GM23338 (cell line): Measurements from ENCODE around the gene UBL5. TPM values are rescaled to one million over a fixed set of nuclear protein-coding genes. Genes with fewer than 3 reads are reported as not detected.

Source experiments
- ATAC-seq: fragments of 200-7000 bp; cut with Tn5 transposase; 3 replicates; pipeline ENCODE4 v1.9.1; 2020
- DNase-seq: peaks from one replicate; pipeline ENCODE4 v3.0.0-alpha.2; 2015; ENCODE audit warnings: low spot score
- H2AFZ ChIP-seq: fragments of 200-600 bp; sonication (generic); 2 replicates; pipeline ENCODE4 v1.8.0; 2016; ENCODE audit warnings: antibody characterized with exemption, mild to moderate bottlenecking, moderate library complexity
- H3F3A ChIP-seq: fragments of 200-600 bp; sonication (generic); replicated peaks from 2 replicates; pipeline ENCODE4 v1.8.0; 2017; ENCODE audit warnings: antibody characterized with exemption, mixed run types, low read depth
- H3K27ac ChIP-seq: fragments of 200-600 bp; sonication (generic); 2 replicates; pipeline ENCODE4 v1.6.1; 2016; ENCODE audit warnings: low read depth
- H3K27me3 ChIP-seq: fragments of 200-600 bp; sonication (generic); 2 replicates; pipeline ENCODE4 v1.8.0; 2016; ENCODE audit warnings: mild to moderate bottlenecking, mixed run types, moderate library complexity; ENCODE audit not compliant: insufficient read depth
- H3K36me3 ChIP-seq: fragments of 200-600 bp; sonication (generic); 2 replicates; pipeline ENCODE4 v1.8.0; 2016; ENCODE audit warnings: mild to moderate bottlenecking; ENCODE audit not compliant: insufficient read depth
- H3K4me1 ChIP-seq: fragments of 200-600 bp; sonication (generic); 2 replicates; pipeline ENCODE4 v1.8.0; 2016; ENCODE audit warnings: mild to moderate bottlenecking, moderate library complexity; ENCODE audit not compliant: insufficient read depth
- H3K4me2 ChIP-seq: fragments of 200-600 bp; sonication (generic); 2 replicates; pipeline ENCODE4 v1.7.1; 2017; ENCODE audit warnings: mixed run types
- H3K4me3 ChIP-seq: fragments of 200-600 bp; sonication (generic); 2 replicates; pipeline ENCODE4 v1.6.1; 2016; ENCODE audit warnings: mixed run types
- H3K79me2 ChIP-seq: fragments of 200-600 bp; sonication (generic); replicated peaks from 2 replicates; pipeline ENCODE4 v1.8.0; 2017; ENCODE audit warnings: mild to moderate bottlenecking; ENCODE audit not compliant: insufficient read depth
- H3K9me2 ChIP-seq: fragments of 200-600 bp; sonication (generic); 2 replicates; pipeline ENCODE4 v1.8.0; 2017; ENCODE audit not compliant: insufficient read depth
- H4K20me1 ChIP-seq: fragments of 200-600 bp; sonication (generic); replicated peaks from 2 replicates; pipeline ENCODE4 v1.8.0; 2017; ENCODE audit warnings: mild to moderate bottlenecking; ENCODE audit not compliant: insufficient read depth
- H3K27ac Mint-ChIP-seq: 2 replicates; pipeline ENCODE4 v1.8.0; 2020; ENCODE audit warnings: inconsistent platforms, mild to moderate bottlenecking, moderate library complexity, mixed read lengths
- H3K27me3 Mint-ChIP-seq: 3 replicates; pipeline ENCODE4 v1.8.0; 2022; ENCODE audit warnings: low read depth, mild to moderate bottlenecking, moderate library complexity, mixed read lengths, inconsistent platforms; ENCODE audit not compliant: insufficient read depth, poor library complexity
- H3K36me3 Mint-ChIP-seq: 3 replicates; pipeline ENCODE4 v1.8.0; 2021; ENCODE audit warnings: low read depth, mild to moderate bottlenecking, inconsistent platforms, moderate library complexity, mixed read lengths
- H3K4me1 Mint-ChIP-seq: 3 replicates; pipeline ENCODE4 v1.8.0; 2020; ENCODE audit warnings: mild to moderate bottlenecking, inconsistent platforms, mixed read lengths
- H3K4me3 Mint-ChIP-seq: 3 replicates; pipeline ENCODE4 v1.8.0; 2021; ENCODE audit warnings: moderate library complexity, mild to moderate bottlenecking, inconsistent platforms, mixed read lengths
- H3K9me3 Mint-ChIP-seq: 3 replicates; pipeline ENCODE4 v1.8.0; 2020; ENCODE audit warnings: moderate library complexity, mild to moderate bottlenecking, inconsistent platforms, mixed read lengths
- CREB1 ChIP-seq: fragments of 250-450 bp; sonication (Bioruptor Pico); IDR thresholded peaks from 2 replicates; pipeline ENCODE4 v1.5.0; 2020; ENCODE audit warnings: low read depth, mild to moderate bottlenecking, moderate library complexity
- EZH2 ChIP-seq: fragments of 200-600 bp; sonication (generic); IDR thresholded peaks from one replicate; pipeline ENCODE4 v1.8.0; 2017; ENCODE audit warnings: antibody characterized with exemption, mild to moderate bottlenecking, low read depth; ENCODE audit not compliant: unreplicated experiment
- EZH2phosphoT487 ChIP-seq: fragments of 200-600 bp; sonication (generic); IDR thresholded peaks from one replicate; pipeline ENCODE4 v1.8.1; 2018; ENCODE audit warnings: antibody characterized with exemption; ENCODE audit not compliant: unreplicated experiment
- JUNB ChIP-seq: IDR thresholded peaks from one replicate; pipeline ENCODE4 v1.6.1; 2016; ENCODE audit warnings: antibody characterized with exemption; ENCODE audit not compliant: unreplicated experiment
- NANOG ChIP-seq: IDR thresholded peaks from 2 replicates; pipeline ENCODE4 v1.6.1; 2016; ENCODE audit warnings: antibody characterized with exemption, borderline replicate concordance
- POLR2AphosphoS5 ChIP-seq: IDR thresholded peaks from 2 replicates; pipeline ENCODE4 v1.6.1; 2016; ENCODE audit warnings: antibody characterized with exemption, low read depth
- STAT1 ChIP-seq: IDR thresholded peaks from one replicate; pipeline ENCODE4 v1.6.1; 2016; ENCODE audit warnings: antibody characterized with exemption; ENCODE audit not compliant: unreplicated experiment
- ZNF114 ChIP-seq: fragments of 250-450 bp; sonication (Bioruptor Pico); IDR thresholded peaks from 2 replicates; pipeline ENCODE4 v1.5.0; 2020; ENCODE audit warnings: mild to moderate bottlenecking, moderate library complexity
- ZNF331 ChIP-seq: fragments of 250-450 bp; sonication (Bioruptor Pico); IDR thresholded peaks from 2 replicates; pipeline ENCODE4 v1.5.0; 2020; ENCODE audit warnings: low read depth, mild to moderate bottlenecking, moderate library complexity
- polyA plus RNA-seq: library from polyadenylated mRNA; unstranded; fragments of >200 nt; fragmentation: Nextera tagmentation; extraction: Ambion mirVana; gene quantifications from 2 replicates; pipeline ENCODE4 v1.2.1, GENCODE V29; 2016
- total RNA-seq: library from RNA; depleted of rRNA; stranded (reverse); fragments of >200 nt; shearing (Covaris generic); gene quantifications from 2 replicates; pipeline ENCODE4 v1.2.3, GENCODE V29; 2014
- TF ChIP-seq, protein P1 (sequence below): IDR thresholded peaks from one replicate; pipeline ENCODE4 v1.6.1; 2018; ENCODE audit warnings: antibody characterized with exemption; ENCODE audit not compliant: unreplicated experiment
- TF ChIP-seq, protein P2 (sequence below): IDR thresholded peaks from 2 replicates; pipeline ENCODE4 v1.6.1; 2016; ENCODE audit warnings: antibody characterized with exemption
- TF ChIP-seq, protein P3 (sequence below), 2 experiments: fragments of 200-600 bp in 1 of 2; sonication (generic) in 1 of 2; conservative IDR thresholded peaks; 2 replicates each; pipeline versions ENCODE4 v1.5.1 to v1.6.1; 2016 to 2017; ENCODE audit warnings: antibody characterized with exemption in 2 of 2, low read depth in 2 of 2, mild to moderate bottlenecking in 2 of 2, moderate library complexity in 1 of 2
- TF ChIP-seq, protein P4 (sequence below): fragments of 250-450 bp; sonication (Bioruptor Pico); IDR thresholded peaks from 2 replicates; pipeline ENCODE4 v1.5.0; 2020; ENCODE audit warnings: mild to moderate bottlenecking, moderate library complexity

UBL5 gene
- total and polyA plus RNA-seq, 2 experiments from 2014 or later = 304 to 1,371 TPM

DNA sequence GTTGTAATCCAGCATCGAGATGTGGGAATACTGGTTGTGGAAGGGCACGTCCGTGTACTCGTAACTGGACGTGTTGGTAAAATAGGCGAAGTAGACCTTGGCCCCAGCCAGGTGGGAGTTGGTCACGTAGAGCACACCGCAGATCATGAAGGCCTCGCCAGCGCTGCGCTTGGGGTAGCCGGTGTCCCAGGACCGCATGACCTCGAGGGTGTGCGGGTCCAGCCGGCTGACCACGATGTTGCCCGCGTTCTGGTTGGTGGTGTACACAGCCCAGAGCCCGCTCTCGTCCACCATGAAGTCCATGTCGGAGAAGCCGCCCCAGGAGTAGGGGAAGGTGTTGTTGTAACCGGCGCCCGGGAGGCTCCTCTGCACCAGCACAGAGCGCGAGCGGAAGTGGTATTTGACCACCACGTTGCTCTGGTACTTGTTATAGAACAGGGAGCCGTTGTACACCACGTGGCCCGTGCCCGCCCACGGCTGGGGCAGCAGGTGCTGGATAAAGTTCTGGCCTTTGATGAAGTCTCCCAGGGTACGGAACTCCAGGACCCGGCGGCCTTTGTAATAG is 26.6 kb downstream of the UBL5 start:
- Mint-ChIP-seq H3K9me3 (no peaks in the 10 kb centered on the region; the same call in 2 of the 3 replicates), H3K4me1 (peaks cover 12% of the 10 kb centered on the region), H3K36me3 (peaks cover 35% of the 10 kb centered on the region; the same call in 2 of the 3 replicates), H3K27me3 (peaks cover 13% of the 10 kb centered on the region), H3K4me3 (no peak overlapping the region), H3K27ac (no peak overlapping the region)
- DNase-seq = no peak
- no peaks in the 10 kb centered on the region for H3K9me2 ChIP-seq
- no peaks in the 10 kb centered on the region for H3K27me3 ChIP-seq
- no peaks in the 10 kb centered on the region for H3K79me2 ChIP-seq
- no peaks in the 10 kb centered on the region for H3F3A ChIP-seq
- peaks cover 5% of the 10 kb centered on the region; the same call in 1 of the 2 replicates for H4K20me1 ChIP-seq
- H3K4me2 ChIP-seq = no peak overlapping the region
- H3K4me1 ChIP-seq = peaks cover 10% of the 10 kb centered on the region; the same call in 1 of the 2 replicates
- H3K27ac ChIP-seq = no peak overlapping the region
- ATAC-seq = no peak
- no peak overlapping the region for H2AFZ ChIP-seq
- H3K4me3 ChIP-seq = no peak overlapping the region
- TF ChIP-seq NANOG (no peak), JUNB (no peak), EZH2 (no peak), POLR2AphosphoS5 (no peak; the same call in 1 of the 2 replicates), STAT1 (no peak), CREB1 (CRISPR knock-in tag) (no peak), EZH2phosphoT487 (no peak), ZNF331 (no peak), ZNF114 (CRISPR knock-in tag) (no peak)
- TF ChIP-seq, protein P1, sequence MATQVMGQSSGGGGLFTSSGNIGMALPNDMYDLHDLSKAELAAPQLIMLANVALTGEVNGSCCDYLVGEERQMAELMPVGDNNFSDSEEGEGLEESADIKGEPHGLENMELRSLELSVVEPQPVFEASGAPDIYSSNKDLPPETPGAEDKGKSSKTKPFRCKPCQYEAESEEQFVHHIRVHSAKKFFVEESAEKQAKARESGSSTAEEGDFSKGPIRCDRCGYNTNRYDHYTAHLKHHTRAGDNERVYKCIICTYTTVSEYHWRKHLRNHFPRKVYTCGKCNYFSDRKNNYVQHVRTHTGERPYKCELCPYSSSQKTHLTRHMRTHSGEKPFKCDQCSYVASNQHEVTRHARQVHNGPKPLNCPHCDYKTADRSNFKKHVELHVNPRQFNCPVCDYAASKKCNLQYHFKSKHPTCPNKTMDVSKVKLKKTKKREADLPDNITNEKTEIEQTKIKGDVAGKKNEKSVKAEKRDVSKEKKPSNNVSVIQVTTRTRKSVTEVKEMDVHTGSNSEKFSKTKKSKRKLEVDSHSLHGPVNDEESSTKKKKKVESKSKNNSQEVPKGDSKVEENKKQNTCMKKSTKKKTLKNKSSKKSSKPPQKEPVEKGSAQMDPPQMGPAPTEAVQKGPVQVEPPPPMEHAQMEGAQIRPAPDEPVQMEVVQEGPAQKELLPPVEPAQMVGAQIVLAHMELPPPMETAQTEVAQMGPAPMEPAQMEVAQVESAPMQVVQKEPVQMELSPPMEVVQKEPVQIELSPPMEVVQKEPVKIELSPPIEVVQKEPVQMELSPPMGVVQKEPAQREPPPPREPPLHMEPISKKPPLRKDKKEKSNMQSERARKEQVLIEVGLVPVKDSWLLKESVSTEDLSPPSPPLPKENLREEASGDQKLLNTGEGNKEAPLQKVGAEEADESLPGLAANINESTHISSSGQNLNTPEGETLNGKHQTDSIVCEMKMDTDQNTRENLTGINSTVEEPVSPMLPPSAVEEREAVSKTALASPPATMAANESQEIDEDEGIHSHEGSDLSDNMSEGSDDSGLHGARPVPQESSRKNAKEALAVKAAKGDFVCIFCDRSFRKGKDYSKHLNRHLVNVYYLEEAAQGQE = no peak
- TF ChIP-seq, protein P2, sequence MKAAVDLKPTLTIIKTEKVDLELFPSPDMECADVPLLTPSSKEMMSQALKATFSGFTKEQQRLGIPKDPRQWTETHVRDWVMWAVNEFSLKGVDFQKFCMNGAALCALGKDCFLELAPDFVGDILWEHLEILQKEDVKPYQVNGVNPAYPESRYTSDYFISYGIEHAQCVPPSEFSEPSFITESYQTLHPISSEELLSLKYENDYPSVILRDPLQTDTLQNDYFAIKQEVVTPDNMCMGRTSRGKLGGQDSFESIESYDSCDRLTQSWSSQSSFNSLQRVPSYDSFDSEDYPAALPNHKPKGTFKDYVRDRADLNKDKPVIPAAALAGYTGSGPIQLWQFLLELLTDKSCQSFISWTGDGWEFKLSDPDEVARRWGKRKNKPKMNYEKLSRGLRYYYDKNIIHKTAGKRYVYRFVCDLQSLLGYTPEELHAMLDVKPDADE = no peak
- TF ChIP-seq, protein P3, sequence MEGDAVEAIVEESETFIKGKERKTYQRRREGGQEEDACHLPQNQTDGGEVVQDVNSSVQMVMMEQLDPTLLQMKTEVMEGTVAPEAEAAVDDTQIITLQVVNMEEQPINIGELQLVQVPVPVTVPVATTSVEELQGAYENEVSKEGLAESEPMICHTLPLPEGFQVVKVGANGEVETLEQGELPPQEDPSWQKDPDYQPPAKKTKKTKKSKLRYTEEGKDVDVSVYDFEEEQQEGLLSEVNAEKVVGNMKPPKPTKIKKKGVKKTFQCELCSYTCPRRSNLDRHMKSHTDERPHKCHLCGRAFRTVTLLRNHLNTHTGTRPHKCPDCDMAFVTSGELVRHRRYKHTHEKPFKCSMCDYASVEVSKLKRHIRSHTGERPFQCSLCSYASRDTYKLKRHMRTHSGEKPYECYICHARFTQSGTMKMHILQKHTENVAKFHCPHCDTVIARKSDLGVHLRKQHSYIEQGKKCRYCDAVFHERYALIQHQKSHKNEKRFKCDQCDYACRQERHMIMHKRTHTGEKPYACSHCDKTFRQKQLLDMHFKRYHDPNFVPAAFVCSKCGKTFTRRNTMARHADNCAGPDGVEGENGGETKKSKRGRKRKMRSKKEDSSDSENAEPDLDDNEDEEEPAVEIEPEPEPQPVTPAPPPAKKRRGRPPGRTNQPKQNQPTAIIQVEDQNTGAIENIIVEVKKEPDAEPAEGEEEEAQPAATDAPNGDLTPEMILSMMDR (conservative IDR thresholded peaks at IDR 0.05; ENCODE audit: low read depth in 2 of 2) = no peak
- TF ChIP-seq, protein P4, sequence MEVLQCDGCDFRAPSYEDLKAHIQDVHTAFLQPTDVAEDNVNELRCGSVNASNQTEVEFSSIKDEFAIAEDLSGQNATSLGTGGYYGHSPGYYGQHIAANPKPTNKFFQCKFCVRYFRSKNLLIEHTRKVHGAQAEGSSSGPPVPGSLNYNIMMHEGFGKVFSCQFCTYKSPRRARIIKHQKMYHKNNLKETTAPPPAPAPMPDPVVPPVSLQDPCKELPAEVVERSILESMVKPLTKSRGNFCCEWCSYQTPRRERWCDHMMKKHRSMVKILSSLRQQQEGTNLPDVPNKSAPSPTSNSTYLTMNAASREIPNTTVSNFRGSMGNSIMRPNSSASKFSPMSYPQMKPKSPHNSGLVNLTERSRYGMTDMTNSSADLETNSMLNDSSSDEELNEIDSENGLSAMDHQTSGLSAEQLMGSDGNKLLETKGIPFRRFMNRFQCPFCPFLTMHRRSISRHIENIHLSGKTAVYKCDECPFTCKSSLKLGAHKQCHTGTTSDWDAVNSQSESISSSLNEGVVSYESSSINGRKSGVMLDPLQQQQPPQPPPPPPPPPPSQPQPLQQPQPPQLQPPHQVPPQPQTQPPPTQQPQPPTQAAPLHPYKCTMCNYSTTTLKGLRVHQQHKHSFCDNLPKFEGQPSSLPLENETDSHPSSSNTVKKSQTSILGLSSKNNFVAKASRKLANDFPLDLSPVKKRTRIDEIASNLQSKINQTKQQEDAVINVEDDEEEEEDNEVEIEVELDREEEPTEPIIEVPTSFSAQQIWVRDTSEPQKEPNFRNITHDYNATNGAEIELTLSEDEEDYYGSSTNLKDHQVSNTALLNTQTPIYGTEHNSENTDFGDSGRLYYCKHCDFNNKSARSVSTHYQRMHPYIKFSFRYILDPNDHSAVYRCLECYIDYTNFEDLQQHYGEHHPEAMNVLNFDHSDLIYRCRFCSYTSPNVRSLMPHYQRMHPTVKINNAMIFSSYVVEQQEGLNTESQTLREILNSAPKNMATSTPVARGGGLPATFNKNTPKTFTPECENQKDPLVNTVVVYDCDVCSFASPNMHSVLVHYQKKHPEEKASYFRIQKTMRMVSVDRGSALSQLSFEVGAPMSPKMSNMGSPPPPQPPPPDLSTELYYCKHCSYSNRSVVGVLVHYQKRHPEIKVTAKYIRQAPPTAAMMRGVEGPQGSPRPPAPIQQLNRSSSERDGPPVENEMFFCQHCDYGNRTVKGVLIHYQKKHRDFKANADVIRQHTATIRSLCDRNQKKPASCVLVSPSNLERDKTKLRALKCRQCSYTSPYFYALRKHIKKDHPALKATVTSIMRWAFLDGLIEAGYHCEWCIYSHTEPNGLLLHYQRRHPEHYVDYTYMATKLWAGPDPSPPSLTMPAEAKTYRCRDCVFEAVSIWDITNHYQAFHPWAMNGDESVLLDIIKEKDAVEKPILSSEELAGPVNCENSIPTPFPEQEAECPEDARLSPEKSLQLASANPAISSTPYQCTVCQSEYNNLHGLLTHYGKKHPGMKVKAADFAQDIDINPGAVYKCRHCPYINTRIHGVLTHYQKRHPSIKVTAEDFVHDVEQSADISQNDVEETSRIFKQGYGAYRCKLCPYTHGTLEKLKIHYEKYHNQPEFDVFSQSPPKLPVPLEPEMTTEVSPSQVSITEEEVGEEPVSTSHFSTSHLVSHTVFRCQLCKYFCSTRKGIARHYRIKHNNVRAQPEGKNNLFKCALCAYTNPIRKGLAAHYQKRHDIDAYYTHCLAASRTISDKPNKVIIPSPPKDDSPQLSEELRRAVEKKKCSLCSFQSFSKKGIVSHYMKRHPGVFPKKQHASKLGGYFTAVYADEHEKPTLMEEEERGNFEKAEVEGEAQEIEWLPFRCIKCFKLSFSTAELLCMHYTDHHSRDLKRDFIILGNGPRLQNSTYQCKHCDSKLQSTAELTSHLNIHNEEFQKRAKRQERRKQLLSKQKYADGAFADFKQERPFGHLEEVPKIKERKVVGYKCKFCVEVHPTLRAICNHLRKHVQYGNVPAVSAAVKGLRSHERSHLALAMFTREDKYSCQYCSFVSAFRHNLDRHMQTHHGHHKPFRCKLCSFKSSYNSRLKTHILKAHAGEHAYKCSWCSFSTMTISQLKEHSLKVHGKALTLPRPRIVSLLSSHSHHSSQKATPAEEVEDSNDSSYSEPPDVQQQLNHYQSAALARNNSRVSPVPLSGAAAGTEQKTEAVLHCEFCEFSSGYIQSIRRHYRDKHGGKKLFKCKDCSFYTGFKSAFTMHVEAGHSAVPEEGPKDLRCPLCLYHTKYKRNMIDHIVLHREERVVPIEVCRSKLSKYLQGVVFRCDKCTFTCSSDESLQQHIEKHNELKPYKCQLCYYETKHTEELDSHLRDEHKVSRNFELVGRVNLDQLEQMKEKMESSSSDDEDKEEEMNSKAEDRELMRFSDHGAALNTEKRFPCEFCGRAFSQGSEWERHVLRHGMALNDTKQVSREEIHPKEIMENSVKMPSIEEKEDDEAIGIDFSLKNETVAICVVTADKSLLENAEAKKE (CRISPR knock-in tag) = no peak
- H3K36me3 ChIP-seq = no peaks in the 10 kb centered on the region; the same call in 1 of the 2 replicates
